ENCODE measurements around the gene MYO9A.

Gene MYO9A

DNA sequence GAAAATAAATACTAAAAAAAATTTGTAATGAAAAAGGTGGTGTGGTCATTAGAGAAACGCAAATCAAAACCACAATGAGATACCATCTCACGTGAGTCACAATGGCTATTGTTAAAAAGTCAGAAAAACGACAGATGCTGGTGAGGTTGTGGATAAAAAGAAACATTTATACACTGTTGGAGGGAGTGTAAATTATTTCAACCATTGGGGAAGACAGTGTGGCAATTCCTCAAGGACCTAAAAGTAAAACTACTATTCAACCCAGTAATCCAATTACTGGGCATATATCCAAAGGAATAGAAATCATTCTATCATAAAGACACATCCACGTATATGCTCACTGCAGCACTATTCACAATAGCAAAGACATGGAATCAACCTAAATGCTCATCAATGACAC lies 120.3 kb downstream of the MYO9A start:
- H2AFZ ChIP-seq (ENCODE audit: low read depth, low read length), result no peak overlapping the region
- no peaks in the 10 kb centered on the region for H3K27me3 ChIP-seq (ENCODE audit: insufficient read depth, low read length)
- H3K4me1 ChIP-seq (ENCODE audit: insufficient read depth, low read length), result no peaks in the 10 kb centered on the region
- no peaks in the 10 kb centered on the region for H3K9me3 ChIP-seq (ENCODE audit: low read length)
- H3K36me3 ChIP-seq (ENCODE audit: insufficient read depth, low read length), result peaks cover 8% of the 10 kb centered on the region
- H3K4me3 ChIP-seq (ENCODE audit: low read length), result no peak overlapping the region

DNA sequence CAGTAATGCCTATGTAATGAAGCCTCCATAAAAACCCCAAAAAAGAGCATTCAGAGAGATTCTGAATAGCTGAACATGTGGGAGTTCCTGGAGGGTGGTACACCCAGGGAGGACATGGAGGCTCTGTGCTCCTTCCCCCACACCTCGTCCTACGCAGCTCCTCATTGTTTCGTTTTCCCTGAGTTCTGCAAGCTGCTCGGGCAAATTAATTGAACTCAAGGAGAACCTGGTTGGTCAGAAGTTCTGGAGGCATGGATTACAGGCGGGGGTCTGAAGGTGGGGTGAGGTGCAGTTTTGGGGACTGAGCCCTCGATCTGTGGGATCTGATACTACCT lies 142.2 kb downstream of the MYO9A start:
- Histone ChIP-seq H3K36me3 (ENCODE audit: insufficient read depth, low read length) (peaks cover 10% of the 10 kb centered on the region), H3K27me3 (ENCODE audit: insufficient read depth, low read length) (no peaks in the 10 kb centered on the region), H2AFZ (ENCODE audit: low read depth, low read length) (no peak overlapping the region), H3K4me3 (ENCODE audit: low read length) (no peak overlapping the region), H3K9me3 (ENCODE audit: low read length) (no peaks in the 10 kb centered on the region), H3K4me1 (ENCODE audit: insufficient read depth, low read length) (no peaks in the 10 kb centered on the region)

DNA sequence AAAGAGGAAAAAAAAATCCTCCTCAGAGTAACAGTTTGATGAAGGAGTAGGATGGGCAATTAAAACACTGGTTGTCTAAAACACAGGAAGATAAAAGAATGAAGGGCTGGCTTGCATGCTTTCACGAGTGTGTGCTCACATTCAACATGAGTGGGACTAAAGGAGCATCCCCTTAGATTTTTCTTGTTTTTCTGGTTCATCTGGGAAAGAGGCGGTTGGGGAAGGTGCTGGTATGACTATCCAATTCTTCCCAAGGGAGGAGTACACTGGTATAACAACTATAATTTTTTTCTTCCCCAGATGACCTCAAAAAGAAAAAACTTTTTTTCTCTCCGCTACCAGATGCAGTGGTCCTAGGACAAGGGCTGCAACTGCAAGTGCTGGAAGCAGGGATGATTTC lies 143.7 kb downstream of the MYO9A start:
- Histone ChIP-seq H3K4me3 (ENCODE audit: low read length) (no peak overlapping the region), H3K27me3 (ENCODE audit: insufficient read depth, low read length) (no peaks in the 10 kb centered on the region), H3K9me3 (ENCODE audit: low read length) (no peaks in the 10 kb centered on the region), H2AFZ (ENCODE audit: low read depth, low read length) (no peak overlapping the region), H3K36me3 (ENCODE audit: insufficient read depth, low read length) (peaks cover 10% of the 10 kb centered on the region), H3K4me1 (ENCODE audit: insufficient read depth, low read length) (no peaks in the 10 kb centered on the region)

DNA sequence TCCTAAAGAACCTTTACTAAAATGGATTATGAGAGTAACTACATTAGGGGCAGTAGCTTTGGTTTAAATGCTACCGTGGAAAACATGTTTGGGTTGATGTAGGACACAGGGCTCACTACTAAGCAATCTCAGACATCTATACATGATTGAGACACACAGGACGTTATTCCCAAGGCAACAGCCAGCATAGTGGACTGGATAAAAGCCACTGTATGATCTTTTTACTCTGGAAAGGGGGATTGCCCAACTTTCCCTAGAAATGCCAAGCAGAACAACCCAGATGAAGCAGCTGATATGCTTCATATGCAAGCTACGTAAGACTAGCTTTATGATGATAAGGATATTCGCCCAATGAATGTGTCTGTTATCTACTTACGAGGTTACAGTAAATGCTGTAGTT lies 144.6 kb downstream of the MYO9A start:
- no peak overlapping the region for H3K4me3 ChIP-seq (ENCODE audit: low read length)
- H2AFZ ChIP-seq (ENCODE audit: low read depth, low read length), result no peak overlapping the region
- peaks cover 10% of the 10 kb centered on the region for H3K36me3 ChIP-seq (ENCODE audit: insufficient read depth, low read length)
- H3K27me3 ChIP-seq (ENCODE audit: insufficient read depth, low read length), result no peaks in the 10 kb centered on the region
- H3K4me1 ChIP-seq (ENCODE audit: insufficient read depth, low read length), result no peaks in the 10 kb centered on the region
- no peaks in the 10 kb centered on the region for H3K9me3 ChIP-seq (ENCODE audit: low read length)

DNA sequence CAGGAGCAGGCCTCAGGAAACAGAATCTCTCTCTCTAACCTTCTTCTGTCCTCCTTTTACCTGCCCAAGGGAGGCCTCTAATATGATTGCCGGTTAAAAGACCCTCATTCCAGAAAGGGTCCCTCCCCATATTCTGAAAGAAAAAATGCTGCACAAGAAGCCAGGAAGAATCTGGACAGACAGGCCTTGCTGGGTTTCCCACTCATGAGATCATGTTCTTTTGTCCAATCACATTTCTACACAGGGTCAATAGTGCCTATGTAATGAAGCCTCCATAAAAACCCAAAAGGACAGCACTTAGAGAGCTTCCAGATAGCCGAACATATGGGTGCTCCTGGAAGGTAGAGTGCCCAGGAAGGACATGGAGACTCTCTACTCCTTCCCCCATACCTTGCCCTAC lies 146.0 kb downstream of the MYO9A start:
- H2AFZ ChIP-seq (ENCODE audit: low read depth, low read length), result no peak overlapping the region
- H3K27me3 ChIP-seq (ENCODE audit: insufficient read depth, low read length), result no peaks in the 10 kb centered on the region

DNA sequence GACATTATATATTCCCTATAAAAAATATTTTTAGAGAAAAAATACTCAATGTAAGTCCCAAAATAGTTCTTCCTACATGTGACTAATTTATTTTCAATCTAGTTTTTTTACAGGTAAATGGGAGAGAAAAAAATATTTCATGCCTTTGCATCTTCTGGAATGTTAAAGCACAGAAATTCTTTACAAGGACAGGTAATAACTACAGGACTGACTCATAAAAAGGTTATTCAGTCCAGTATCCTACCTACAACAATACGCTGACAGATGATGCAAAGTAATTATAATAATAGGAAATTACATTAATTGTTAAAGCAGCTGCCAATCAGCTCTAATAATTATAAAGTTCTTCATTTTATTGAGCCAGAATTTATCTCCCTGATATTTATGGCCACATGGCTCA lies 147.5 kb downstream of the MYO9A start:
- Histone ChIP-seq H3K36me3 (ENCODE audit: insufficient read depth, low read length) (peaks cover 3% of the 10 kb centered on the region), H3K4me1 (ENCODE audit: insufficient read depth, low read length) (no peaks in the 10 kb centered on the region), H3K4me3 (ENCODE audit: low read length) (no peak overlapping the region), H3K9me3 (ENCODE audit: low read length) (no peaks in the 10 kb centered on the region), H3K27me3 (ENCODE audit: insufficient read depth, low read length) (no peaks in the 10 kb centered on the region), H2AFZ (ENCODE audit: low read depth, low read length) (no peak overlapping the region)

More for the DNA sequence above, 146.0 kb downstream of the MYO9A start:
- Histone ChIP-seq H3K4me3 (ENCODE audit: low read length) (no peak overlapping the region), H3K36me3 (ENCODE audit: insufficient read depth, low read length) (peaks cover 6% of the 10 kb centered on the region), H3K4me1 (ENCODE audit: insufficient read depth, low read length) (no peaks in the 10 kb centered on the region), H3K9me3 (ENCODE audit: low read length) (no peaks in the 10 kb centered on the region)

DNA sequence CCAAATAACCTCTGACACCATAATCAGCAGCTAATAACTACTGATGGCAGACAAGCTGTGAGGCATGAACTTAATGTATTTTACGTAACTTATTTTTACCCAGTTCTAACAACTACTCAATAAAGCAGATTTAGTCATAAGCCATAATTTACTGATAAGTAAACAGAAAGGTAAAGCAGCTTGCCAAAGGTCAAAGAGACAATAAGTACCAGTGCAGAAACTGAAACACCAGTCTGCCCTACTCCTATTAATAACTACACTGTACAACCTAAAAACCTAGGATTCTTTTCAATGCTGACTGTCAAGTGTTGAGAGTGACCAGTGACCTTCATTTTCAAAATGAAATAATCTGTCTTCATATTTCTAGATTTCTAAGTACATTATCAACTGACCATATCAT lies 155.4 kb downstream of the MYO9A start:
- Histone ChIP-seq H3K4me3 (ENCODE audit: low read length) (no peak overlapping the region), H3K9me3 (ENCODE audit: low read length) (no peaks in the 10 kb centered on the region), H3K4me1 (ENCODE audit: insufficient read depth, low read length) (no peaks in the 10 kb centered on the region), H2AFZ (ENCODE audit: low read depth, low read length) (no peak overlapping the region), H3K36me3 (ENCODE audit: insufficient read depth, low read length) (no peaks in the 10 kb centered on the region), H3K27me3 (ENCODE audit: insufficient read depth, low read length) (no peaks in the 10 kb centered on the region)

DNA sequence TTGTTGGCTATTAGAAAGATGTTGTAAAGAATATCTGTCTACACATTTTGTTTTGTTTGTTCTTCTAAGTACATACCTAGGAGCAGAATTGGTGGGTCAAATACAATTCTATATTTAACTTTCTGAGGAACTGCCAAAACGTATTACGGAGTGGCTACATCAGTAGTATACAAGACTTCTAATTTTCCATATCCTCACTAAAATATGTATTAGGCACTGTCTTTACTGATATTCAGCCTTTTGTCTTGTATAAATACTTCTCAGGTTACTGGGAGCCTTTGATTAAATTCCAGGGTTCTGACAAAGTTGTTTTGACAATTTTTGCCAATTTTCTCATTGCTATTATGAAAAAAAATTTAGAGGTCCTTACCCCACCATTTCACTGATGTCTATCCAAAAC lies 160.9 kb downstream of the MYO9A start:
- Histone ChIP-seq H3K4me1 (ENCODE audit: insufficient read depth, low read length) (no peaks in the 10 kb centered on the region), H2AFZ (ENCODE audit: low read depth, low read length) (no peak overlapping the region), H3K27me3 (ENCODE audit: insufficient read depth, low read length) (no peaks in the 10 kb centered on the region), H3K4me3 (ENCODE audit: low read length) (no peak overlapping the region), H3K9me3 (ENCODE audit: low read length) (no peaks in the 10 kb centered on the region), H3K36me3 (ENCODE audit: insufficient read depth, low read length) (no peaks in the 10 kb centered on the region)

DNA sequence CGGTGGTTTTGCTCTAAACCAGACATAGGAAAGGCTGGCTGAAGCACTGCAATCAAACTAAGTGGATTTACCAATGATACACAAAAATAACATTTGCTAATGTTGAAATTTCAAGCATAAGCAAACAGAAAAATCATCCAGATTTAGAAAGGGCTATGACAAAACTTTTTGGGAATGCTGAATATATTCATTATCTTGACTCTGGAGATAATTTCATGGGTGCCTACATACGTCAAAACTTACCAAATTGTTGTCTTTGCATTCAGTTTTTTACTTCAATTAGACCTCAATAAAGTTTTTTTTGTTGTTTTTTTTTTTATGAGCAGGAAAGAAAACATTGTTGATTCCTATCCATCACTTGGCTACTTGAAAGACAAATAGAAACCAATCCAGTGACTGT lies 166.8 kb downstream of the MYO9A start:
- Histone ChIP-seq H3K4me3 (ENCODE audit: low read length) (no peak overlapping the region), H2AFZ (ENCODE audit: low read depth, low read length) (no peak overlapping the region), H3K9me3 (ENCODE audit: low read length) (no peaks in the 10 kb centered on the region), H3K4me1 (ENCODE audit: insufficient read depth, low read length) (no peaks in the 10 kb centered on the region), H3K27me3 (ENCODE audit: insufficient read depth, low read length) (no peaks in the 10 kb centered on the region), H3K36me3 (ENCODE audit: insufficient read depth, low read length) (no peaks in the 10 kb centered on the region)

DNA sequence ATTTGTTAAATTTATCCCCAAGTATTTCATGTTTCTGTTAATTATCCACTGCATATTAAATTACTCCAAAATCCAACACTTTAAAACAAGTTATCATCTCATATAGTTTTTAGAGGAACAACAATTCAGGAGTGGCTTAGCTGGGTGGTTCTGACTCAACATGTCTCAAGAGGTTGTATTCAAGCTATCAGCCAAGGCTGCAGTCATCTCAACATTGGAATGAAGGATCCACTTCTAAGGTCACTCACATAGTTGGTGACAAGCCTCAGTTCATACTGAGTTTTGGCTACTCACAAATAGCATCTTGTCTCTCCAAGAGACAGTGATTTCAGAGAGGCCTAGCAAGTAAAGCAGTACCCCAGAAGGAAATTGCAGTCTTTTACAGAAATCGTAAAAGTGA lies 172.9 kb downstream of the MYO9A start:
- Histone ChIP-seq H3K4me3 (ENCODE audit: low read length) (no peak overlapping the region), H3K9me3 (ENCODE audit: low read length) (no peaks in the 10 kb centered on the region), H2AFZ (ENCODE audit: low read depth, low read length) (no peak overlapping the region), H3K36me3 (ENCODE audit: insufficient read depth, low read length) (no peaks in the 10 kb centered on the region), H3K27me3 (ENCODE audit: insufficient read depth, low read length) (no peaks in the 10 kb centered on the region), H3K4me1 (ENCODE audit: insufficient read depth, low read length) (peaks cover 7% of the 10 kb centered on the region)

DNA sequence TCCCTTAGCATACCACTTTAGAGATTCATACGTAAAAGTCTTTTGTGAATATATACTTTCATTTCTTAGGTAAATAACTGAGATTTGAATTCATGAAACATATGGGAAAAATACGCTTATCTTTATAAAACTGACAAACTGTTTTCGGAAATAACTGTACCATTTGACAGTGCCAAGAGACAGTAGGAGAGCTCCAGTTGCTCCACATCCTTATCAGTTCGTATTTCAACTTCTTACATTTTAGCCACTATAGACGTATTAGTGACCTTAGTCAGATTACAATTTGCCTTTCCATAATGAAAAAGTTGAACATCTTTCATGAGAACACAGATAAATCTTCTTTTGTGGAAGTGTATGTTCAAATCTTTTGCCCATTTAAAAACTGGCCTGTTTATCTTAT lies 174.1 kb downstream of the MYO9A start:
- Histone ChIP-seq H3K27me3 (ENCODE audit: insufficient read depth, low read length) (no peaks in the 10 kb centered on the region), H2AFZ (ENCODE audit: low read depth, low read length) (no peak overlapping the region), H3K4me1 (ENCODE audit: insufficient read depth, low read length) (peaks cover 10% of the 10 kb centered on the region), H3K36me3 (ENCODE audit: insufficient read depth, low read length) (no peaks in the 10 kb centered on the region), H3K4me3 (ENCODE audit: low read length) (no peak overlapping the region), H3K9me3 (ENCODE audit: low read length) (no peaks in the 10 kb centered on the region)

DNA sequence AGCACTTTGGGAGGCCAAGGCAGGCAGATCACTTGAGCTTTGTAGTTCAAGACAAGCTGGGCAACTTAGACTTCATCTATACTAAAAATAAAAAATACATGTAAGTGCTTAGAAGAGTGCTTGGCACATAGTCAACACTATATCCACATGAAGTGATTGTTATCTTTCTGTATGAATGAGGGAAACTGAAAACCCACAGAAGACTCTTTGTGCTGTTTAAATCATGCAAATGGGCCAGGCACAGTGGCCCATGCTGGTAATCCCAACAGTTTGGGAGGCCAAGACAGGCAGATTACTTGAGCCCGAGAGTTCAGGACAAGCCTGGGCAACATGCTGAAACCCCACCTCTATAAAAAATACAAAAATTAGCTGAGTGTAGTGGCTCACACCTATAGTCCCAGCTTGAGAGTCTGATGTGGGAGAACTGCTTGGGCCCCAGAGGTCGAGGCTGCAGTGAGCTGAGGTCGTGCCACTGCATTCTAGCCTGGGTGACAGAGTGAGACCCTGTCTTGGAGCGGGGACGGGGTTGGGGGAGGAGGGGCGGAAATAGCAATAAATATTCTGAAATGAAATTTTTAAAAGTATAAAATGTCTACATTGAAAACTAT lies 177.9 kb downstream of the MYO9A start:
- no peak overlapping the region for H2AFZ ChIP-seq (ENCODE audit: low read depth, low read length)
- H3K4me1 ChIP-seq (ENCODE audit: insufficient read depth, low read length), result peaks cover 10% of the 10 kb centered on the region
- no peak overlapping the region for H3K4me3 ChIP-seq (ENCODE audit: low read length)
- no peaks in the 10 kb centered on the region for H3K36me3 ChIP-seq (ENCODE audit: insufficient read depth, low read length)
- no peaks in the 10 kb centered on the region for H3K9me3 ChIP-seq (ENCODE audit: low read length)
- H3K27me3 ChIP-seq (ENCODE audit: insufficient read depth, low read length), result no peaks in the 10 kb centered on the region

DNA sequence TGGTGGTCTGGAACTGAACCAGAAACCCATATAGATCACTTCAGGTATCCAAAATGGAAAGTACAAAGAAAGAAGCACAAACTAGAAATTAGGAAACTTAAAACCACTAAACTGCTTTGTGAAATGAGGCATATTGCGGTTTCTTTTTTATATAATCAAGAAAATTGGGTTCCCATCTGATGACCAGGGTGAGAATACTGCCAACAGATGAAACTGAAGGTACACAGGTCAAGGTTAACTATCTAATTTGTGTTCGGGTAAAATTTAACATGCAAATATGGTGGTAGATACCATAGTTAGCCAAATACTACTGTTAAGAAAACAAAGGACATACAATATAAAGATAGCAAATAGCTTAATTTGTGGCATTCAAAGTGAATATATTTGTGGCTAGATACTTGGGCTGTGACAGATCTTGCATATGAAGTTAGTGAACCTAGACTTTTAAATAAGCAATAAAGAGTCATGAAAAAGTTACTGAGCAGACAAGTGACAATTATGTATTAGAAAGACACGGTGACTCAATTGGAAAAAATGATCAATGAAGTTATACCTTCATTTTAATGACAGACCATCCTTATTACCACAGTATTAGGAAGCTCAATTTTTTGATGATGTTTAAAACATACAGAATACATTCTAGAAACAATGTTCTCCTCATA lies 180.2 kb downstream of the MYO9A start:
- no peaks in the 10 kb centered on the region for H3K9me3 ChIP-seq (ENCODE audit: low read length)
- no peaks in the 10 kb centered on the region for H3K27me3 ChIP-seq (ENCODE audit: insufficient read depth, low read length)
- H3K4me1 ChIP-seq (ENCODE audit: insufficient read depth, low read length), result peaks cover 10% of the 10 kb centered on the region
- peaks cover 11% of the 10 kb centered on the region for H3K36me3 ChIP-seq (ENCODE audit: insufficient read depth, low read length)
- no peak overlapping the region for H3K4me3 ChIP-seq (ENCODE audit: low read length)
- no peak overlapping the region for H2AFZ ChIP-seq (ENCODE audit: low read depth, low read length)

DNA sequence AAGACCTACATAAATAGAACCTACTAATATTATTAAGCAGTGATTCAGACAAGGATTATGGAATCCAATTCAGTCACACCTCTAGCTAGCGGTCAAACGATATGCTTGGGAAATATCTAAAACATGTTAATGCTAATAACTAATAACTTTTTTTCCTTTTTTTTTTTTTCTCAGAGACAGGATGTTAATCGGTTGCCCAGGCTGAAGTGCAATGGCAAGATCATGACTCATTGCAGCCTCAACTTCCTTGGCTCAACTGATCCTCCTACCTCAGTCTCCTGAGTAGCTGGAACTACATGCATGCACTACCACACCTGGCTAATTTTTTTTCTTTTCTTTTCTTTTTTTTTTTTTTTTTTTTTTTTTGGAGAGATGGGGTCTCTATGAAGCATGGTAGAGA lies 183.5 kb downstream of the MYO9A start:
- Histone ChIP-seq H3K4me3 (ENCODE audit: low read length) (no peak overlapping the region), H3K4me1 (ENCODE audit: insufficient read depth, low read length) (no peaks in the 10 kb centered on the region), H3K36me3 (ENCODE audit: insufficient read depth, low read length) (peaks cover 23% of the 10 kb centered on the region), H2AFZ (ENCODE audit: low read depth, low read length) (no peak overlapping the region), H3K27me3 (ENCODE audit: insufficient read depth, low read length) (no peaks in the 10 kb centered on the region), H3K9me3 (ENCODE audit: low read length) (peaks cover 20% of the 10 kb centered on the region)
